SU-DHL-6 (cell line): ENCODE measurements around the gene INPP5A.

ENCODE experiments used
- CTCF ChIP-seq: fragments of 200-600 bp; sonication (generic); IDR thresholded peaks from one replicate; pipeline ENCODE4 v1.5.1; 2017; ENCODE audit warnings: antibody characterized with exemption, mild to moderate bottlenecking, low read length, moderate library complexity; ENCODE audit not compliant: insufficient read depth, poor library complexity, severe bottlenecking
- EZH2phosphoT487 ChIP-seq: fragments of 200-600 bp; sonication (generic), shearing (Covaris generic); conservative IDR thresholded peaks from 2 replicates; pipeline ENCODE4 v1.6.1; 2018; ENCODE audit warnings: mild to moderate bottlenecking, antibody characterized with exemption, low read length, moderate library complexity, mixed read lengths

GRCh38 chr10:132799865-132800264 lies 262.3 kb downstream of the INPP5A start:
- no peak for TF ChIP-seq CTCF
- TF ChIP-seq EZH2phosphoT487 = no peak
